Stimulated activated CD4-positive, alpha-beta T cell treated with anti-CD3 and anti-CD28 coated beads, Interleukin-15, amount 100 ng/mL, for 24 hours (primary cell): Measurements from ENCODE around the gene RERE.
A peak's percentile ranks its signal among the peaks of the same experiment; 100 is the strongest.

ENCODE experiments used
- DNase-seq: peaks from one replicate; pipeline ENCODE4 v3.0.0-alpha.2; 2020

Gene RERE

GRCh38 chr1:8663090-8663802 is 154.2 kb downstream of the RERE start:
- DNase-seq: no peak

- no peak for DNase-seq
Measured at GRCh38 chr1:8662380-8663072, 154.9 kb downstream of the RERE start.

GRCh38 chr1:8661185-8662110 is 156.0 kb downstream of the RERE start:
- DNase-seq: peak; percentile 61

- no peak for DNase-seq
Measured at GRCh38 chr1:8660411-8660828, 157.0 kb downstream of the RERE start.

- no peak for DNase-seq
Measured at GRCh38 chr1:8659593-8659992, 157.8 kb downstream of the RERE start.

- DNase-seq: no peak
Measured at GRCh38 chr1:8653878-8654277, 163.6 kb downstream of the RERE start.

- DNase-seq: peak; percentile 15
Measured at GRCh38 chr1:8652467-8653046, 164.9 kb downstream of the RERE start.

- no peak for DNase-seq
Measured at GRCh38 chr1:8651962-8652361, 165.5 kb downstream of the RERE start.

- no peak for DNase-seq
Measured at GRCh38 chr1:8651236-8651890, 166.1 kb downstream of the RERE start.

GRCh38 chr1:8649875-8650274 is 167.6 kb downstream of the RERE start:
- no peak for DNase-seq

- DNase-seq: no peak
Measured at GRCh38 chr1:8649027-8649426, 168.4 kb downstream of the RERE start.

GRCh38 chr1:8646996-8647395 is 170.4 kb downstream of the RERE start:
- no peak for DNase-seq

GRCh38 chr1:8646189-8646588 is 171.3 kb downstream of the RERE start:
- DNase-seq: no peak

- DNase-seq: no peak
Measured at GRCh38 chr1:8643542-8644536, 173.6 kb downstream of the RERE start.

GRCh38 chr1:8642114-8642513 is 175.3 kb downstream of the RERE start:
- DNase-seq: no peak

- no peak for DNase-seq
Measured at GRCh38 chr1:8641377-8641997, 176.0 kb downstream of the RERE start.

- DNase-seq: no peak
Measured at GRCh38 chr1:8640950-8641349, 176.5 kb downstream of the RERE start.

- no peak for DNase-seq
Measured at GRCh38 chr1:8639148-8639547, 178.3 kb downstream of the RERE start.

GRCh38 chr1:8633741-8634501 is 183.5 kb downstream of the RERE start:
- DNase-seq: no peak

GRCh38 chr1:8632102-8632501 is 185.3 kb downstream of the RERE start:
- no peak for DNase-seq
